Ascending aorta (tissue), 2 donors: ENCODE results near the gene RUNX2. TPM values are rescaled to one million over a fixed set of nuclear protein-coding genes. Genes with fewer than 3 reads are reported as not detected.

ENCODE experiments used
- DNase-seq, 2 donors: peaks; one replicate each; pipeline ENCODE4 v3.0.0-alpha.2; 2019; ENCODE audit warnings: low spot score in 2 of 2
- H3K27ac ChIP-seq, 2 donors: fragments of 200-600 bp; sonication (generic); one replicate each; pipeline ENCODE4 v1.5.1; 2016 to 2017; ENCODE audit warnings: mild to moderate bottlenecking in 1 of 2
- H3K27me3 ChIP-seq: fragments of 200-600 bp; sonication (generic); one replicate; pipeline ENCODE4 v1.5.1; 2017
- H3K36me3 ChIP-seq, 2 donors: fragments of 200-600 bp; sonication (generic); one replicate each; pipeline ENCODE4 v1.5.1; 2016
- H3K4me1 ChIP-seq, 2 donors: fragments of 200-600 bp; sonication (generic); one replicate each; pipeline ENCODE4 v1.5.1; 2016 to 2017; ENCODE audit warnings: mild to moderate bottlenecking in 1 of 2
- H3K4me3 ChIP-seq, 2 donors: fragments of 200-600 bp; sonication (generic); one replicate each; pipeline ENCODE4 v1.5.1; 2016 to 2017; ENCODE audit warnings: mild to moderate bottlenecking in 1 of 2
- H3K9me3 ChIP-seq, 2 donors: fragments of 200-600 bp; sonication (generic); one replicate each; pipeline ENCODE4 v1.5.1; 2016
- intact Hi-C: fragments of 100-400 bp; cut with DNase I; formaldehyde crosslinking; loops from one replicate; pipeline ENCODE4 v1.15.1; 2023
- total RNA-seq: library from RNA; depleted of rRNA; stranded (reverse); fragments of >200 nt; gene quantifications from one replicate; pipeline ENCODE4 v1.1.0, GENCODE V29; 2016
- TF ChIP-seq, protein P1 (sequence below), 3 experiments: fragments of 200-600 bp in 2 of 3; fragments of 450-650 bp in 1 of 3; sonication (generic) in 2 of 3; IDR thresholded peaks; one replicate each; pipeline ENCODE4 v1.5.1; 2016 to 2019; ENCODE audit warnings: antibody characterized with exemption in 3 of 3, mild to moderate bottlenecking in 1 of 3, moderate library complexity in 1 of 3

RUNX2 gene
- total RNA-seq, 1 donor from 2014 or later = 0.21 TPM

DNA sequence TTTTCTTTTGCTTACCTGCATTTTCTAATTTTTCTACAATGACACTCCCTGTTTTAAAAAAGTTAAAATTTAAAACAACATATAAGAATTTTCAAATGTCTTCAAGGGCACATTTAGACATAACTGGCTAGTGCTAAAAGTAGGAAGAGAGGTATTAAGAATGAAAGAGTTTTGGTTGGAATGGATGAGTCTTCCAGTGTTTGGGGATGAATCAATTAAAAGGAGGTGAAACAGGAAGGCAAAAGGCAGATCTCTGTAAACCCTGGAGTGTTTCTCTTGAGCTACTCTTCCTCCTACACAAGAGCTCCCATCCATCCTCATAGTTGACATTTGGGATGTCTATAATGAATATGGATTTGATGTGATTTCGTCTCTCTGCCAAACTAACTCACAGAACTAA, 288.1 kb downstream of the RUNX2 start:
- DNase-seq = no peak
- TF ChIP-seq, protein P1, sequence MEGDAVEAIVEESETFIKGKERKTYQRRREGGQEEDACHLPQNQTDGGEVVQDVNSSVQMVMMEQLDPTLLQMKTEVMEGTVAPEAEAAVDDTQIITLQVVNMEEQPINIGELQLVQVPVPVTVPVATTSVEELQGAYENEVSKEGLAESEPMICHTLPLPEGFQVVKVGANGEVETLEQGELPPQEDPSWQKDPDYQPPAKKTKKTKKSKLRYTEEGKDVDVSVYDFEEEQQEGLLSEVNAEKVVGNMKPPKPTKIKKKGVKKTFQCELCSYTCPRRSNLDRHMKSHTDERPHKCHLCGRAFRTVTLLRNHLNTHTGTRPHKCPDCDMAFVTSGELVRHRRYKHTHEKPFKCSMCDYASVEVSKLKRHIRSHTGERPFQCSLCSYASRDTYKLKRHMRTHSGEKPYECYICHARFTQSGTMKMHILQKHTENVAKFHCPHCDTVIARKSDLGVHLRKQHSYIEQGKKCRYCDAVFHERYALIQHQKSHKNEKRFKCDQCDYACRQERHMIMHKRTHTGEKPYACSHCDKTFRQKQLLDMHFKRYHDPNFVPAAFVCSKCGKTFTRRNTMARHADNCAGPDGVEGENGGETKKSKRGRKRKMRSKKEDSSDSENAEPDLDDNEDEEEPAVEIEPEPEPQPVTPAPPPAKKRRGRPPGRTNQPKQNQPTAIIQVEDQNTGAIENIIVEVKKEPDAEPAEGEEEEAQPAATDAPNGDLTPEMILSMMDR (IDR thresholded peaks at IDR 0.05) = no peak
- no peak overlapping the region for H3K27ac ChIP-seq
- no peaks in the 10 kb centered on the region for H3K9me3 ChIP-seq
- H3K4me3 ChIP-seq = no peak overlapping the region
- no peaks in the 10 kb centered on the region for H3K27me3 ChIP-seq
- intact Hi-C loops = no loop called here
- no peaks in the 10 kb centered on the region for H3K36me3 ChIP-seq
- no peaks in the 10 kb centered on the region for H3K4me1 ChIP-seq

DNA sequence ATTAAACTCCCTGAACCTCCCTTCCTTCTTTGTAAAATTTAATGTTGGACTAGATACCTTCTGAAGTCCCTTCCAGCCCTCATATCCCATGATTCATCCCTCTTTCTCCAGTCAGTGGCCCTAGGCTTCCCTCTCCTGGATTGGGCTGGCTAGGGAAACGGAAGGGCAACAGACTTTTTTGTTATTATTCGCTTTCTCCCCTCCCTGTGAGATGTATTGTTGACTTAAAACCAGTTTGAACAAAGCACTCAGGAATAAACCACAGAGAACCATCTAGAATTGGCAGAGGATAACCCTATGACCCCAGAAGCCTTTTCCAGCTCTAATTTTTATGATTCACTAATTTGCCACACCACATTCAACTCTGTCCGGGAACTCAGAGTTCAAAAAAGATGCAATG, 289.3 kb downstream of the RUNX2 start:
- H3K36me3 ChIP-seq = no peaks in the 10 kb centered on the region
- no peak for DNase-seq
- no peak overlapping the region for H3K27ac ChIP-seq
- no peak overlapping the region for H3K4me3 ChIP-seq
- no peaks in the 10 kb centered on the region for H3K27me3 ChIP-seq
- H3K9me3 ChIP-seq = no peaks in the 10 kb centered on the region
- H3K4me1 ChIP-seq = no peaks in the 10 kb centered on the region
- TF ChIP-seq, protein P1 (IDR thresholded peaks at IDR 0.05) = no peak
- intact Hi-C loops = no loop called here

DNA sequence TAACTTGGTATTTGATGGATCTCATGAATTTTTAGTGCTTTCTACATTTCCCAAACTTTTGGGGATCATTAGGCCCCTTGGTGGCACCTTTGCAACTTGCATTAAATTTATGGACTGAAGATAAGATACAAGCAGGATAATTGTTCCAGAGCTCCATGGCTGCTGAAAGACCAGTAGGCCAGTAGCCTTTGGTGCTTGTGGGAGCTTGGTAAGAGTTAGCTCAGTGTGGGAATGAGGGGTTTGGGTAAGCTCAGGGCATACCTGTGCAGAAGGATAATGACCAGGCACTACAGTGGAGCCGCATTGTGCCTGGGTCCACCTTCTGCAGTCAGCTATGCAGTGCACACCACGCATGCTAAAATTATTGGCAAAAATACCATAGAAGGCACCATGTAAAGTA, 290.1 kb downstream of the RUNX2 start:
- Histone ChIP-seq H3K27me3 (no peaks in the 10 kb centered on the region), H3K27ac (no peak overlapping the region), H3K4me1 (no peaks in the 10 kb centered on the region), H3K4me3 (no peak overlapping the region), H3K36me3 (no peaks in the 10 kb centered on the region), H3K9me3 (no peaks in the 10 kb centered on the region)
- TF ChIP-seq, protein P1 (IDR thresholded peaks at IDR 0.05) = no peak
- intact Hi-C loops = no loop called here
- DNase-seq = no peak

DNA sequence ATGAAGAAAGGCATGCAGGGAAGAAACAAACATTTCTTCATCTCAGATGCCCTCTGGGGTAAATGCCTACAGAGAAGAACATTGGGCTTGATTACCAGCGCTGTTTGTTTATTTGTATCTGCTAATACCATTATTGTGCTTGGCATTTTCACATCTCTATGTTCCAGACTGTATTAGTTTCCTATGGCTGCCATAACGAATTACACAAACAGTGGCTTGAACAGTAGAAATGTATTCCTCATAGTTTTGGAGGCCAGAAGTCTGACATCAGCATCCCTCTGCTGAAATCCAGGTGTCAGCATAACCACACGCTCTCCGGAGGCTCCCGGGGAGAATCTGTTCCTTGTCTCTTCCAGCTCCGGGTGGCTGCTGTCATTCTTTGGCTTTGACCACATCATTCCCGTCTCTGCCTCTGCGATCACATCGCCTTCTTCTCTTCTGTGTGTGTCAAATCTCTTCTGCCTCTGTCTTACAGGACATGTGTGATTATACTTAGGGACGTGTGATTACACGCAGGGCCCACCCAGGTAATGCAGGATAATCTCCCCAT, 291.2 kb downstream of the RUNX2 start:
- no peaks in the 10 kb centered on the region for H3K27me3 ChIP-seq
- no peaks in the 10 kb centered on the region for H3K4me1 ChIP-seq
- DNase-seq = no peak
- H3K27ac ChIP-seq = no peak overlapping the region
- TF ChIP-seq, protein P1 (IDR thresholded peaks at IDR 0.05) = no peak
- no peaks in the 10 kb centered on the region for H3K36me3 ChIP-seq
- H3K4me3 ChIP-seq = no peak overlapping the region
- intact Hi-C loops = no loop called here
- H3K9me3 ChIP-seq = no peaks in the 10 kb centered on the region

DNA sequence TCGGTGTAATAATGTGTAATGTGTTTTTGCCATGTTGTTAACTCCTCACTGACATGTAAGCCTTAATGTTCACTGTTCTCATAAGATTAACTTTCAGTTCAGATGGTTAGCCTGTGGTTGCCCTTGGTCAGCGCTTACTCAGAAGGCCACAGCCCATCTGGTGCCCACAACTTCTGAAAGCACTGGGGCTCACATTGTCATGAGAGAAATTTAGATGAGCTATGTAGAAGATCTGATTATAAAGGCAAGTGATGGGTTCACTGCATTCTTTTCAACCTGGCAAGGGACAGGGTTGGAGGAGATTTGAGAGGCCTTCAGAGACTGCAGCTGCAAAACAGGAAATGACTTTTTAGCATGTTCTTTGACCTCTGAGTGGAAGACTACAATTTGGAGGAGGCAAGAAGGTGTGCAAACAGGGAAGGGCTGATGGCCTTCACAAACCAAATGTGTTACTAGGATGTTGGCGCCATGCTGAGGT, 291.9 kb downstream of the RUNX2 start:
- TF ChIP-seq, protein P1 (IDR thresholded peaks at IDR 0.05) = no peak
- intact Hi-C loops = no loop called here

DNA sequence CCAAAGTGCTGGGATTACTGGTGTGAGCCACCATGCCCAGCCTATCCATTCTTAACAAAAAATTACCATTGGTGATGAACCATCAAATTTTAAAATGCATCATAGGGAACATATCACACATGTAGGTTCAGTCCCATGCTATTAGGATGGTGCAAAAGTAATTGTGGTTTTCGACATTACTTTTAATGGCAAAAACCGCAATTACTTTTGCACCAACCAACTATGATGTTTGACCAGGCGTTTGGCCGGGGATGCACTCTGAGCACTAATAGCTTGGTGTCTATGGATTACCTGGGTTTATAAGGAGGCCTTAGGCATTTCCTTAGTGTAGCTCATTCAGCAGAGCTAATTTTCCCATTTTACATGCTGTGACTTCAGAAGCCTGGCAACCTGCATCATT, 296.1 kb downstream of the RUNX2 start:
- TF ChIP-seq, protein P1 (IDR thresholded peaks at IDR 0.05) = no peak
- Histone ChIP-seq H3K27me3 (no peaks in the 10 kb centered on the region), H3K36me3 (no peaks in the 10 kb centered on the region), H3K9me3 (no peaks in the 10 kb centered on the region), H3K27ac (no peak overlapping the region), H3K4me3 (no peak overlapping the region), H3K4me1 (no peaks in the 10 kb centered on the region)
- DNase-seq = peak in 1 of 2 donors; percentile 13
- intact Hi-C loops = no loop called here

More for the DNA sequence above, 291.9 kb downstream of the RUNX2 start:
- DNase-seq = no peak
- Histone ChIP-seq H3K27ac (no peak overlapping the region), H3K4me1 (no peaks in the 10 kb centered on the region), H3K36me3 (no peaks in the 10 kb centered on the region), H3K9me3 (no peaks in the 10 kb centered on the region), H3K4me3 (no peak overlapping the region), H3K27me3 (no peaks in the 10 kb centered on the region)
